ENCODE data around the gene GPR137.
"Not testable (repeated sequence)": the region's sequence is repeated elsewhere in the genome, so short reads cannot be mapped to it uniquely, and the experiment has no call there.

The GPR137 gene

DNA sequence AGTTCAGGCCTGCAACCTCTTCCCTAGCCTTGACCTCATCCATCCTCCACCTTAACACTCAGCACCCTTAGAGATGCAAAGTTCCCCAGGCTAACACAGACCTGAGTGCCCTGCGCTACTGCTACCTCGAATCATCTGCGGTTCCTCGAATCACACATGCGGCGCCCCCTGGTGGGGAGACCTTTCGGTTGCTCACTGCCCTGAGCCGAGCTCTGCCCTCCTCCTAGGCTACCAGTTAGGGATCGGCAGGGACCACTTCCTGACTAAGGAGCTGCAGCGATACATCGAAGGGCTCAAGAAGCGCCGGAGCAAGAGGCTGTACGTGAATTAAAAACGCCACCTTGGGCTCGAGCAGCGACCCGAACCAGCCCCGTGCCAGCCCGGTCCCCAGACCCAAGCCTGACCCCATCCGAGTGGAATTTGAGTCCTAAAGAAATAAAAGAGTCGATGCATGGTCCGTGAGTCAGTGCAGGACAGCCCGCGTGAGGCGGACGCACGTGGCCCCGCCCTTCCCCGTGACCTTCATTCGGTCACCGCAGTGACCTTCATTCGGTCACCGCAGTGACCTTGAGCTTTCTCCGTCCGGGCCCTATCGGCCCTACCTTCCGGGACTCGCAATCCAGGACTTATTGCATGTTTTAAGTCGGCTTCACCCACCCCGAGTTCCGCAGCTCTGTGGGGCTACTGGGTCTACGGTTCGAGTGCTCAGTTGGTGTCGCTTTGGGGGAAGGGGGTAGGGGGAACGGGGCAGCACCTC lies 18.8 kb downstream of the GPR137 start:
- TF ChIP-seq, protein P1, sequence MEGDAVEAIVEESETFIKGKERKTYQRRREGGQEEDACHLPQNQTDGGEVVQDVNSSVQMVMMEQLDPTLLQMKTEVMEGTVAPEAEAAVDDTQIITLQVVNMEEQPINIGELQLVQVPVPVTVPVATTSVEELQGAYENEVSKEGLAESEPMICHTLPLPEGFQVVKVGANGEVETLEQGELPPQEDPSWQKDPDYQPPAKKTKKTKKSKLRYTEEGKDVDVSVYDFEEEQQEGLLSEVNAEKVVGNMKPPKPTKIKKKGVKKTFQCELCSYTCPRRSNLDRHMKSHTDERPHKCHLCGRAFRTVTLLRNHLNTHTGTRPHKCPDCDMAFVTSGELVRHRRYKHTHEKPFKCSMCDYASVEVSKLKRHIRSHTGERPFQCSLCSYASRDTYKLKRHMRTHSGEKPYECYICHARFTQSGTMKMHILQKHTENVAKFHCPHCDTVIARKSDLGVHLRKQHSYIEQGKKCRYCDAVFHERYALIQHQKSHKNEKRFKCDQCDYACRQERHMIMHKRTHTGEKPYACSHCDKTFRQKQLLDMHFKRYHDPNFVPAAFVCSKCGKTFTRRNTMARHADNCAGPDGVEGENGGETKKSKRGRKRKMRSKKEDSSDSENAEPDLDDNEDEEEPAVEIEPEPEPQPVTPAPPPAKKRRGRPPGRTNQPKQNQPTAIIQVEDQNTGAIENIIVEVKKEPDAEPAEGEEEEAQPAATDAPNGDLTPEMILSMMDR (IDR thresholded peaks at IDR 0.05; ENCODE audit: borderline replicate concordance, control extremely low read depth, extremely low read depth, insufficient read depth, missing control alignments) = peak; percentile 88
- DNase-seq (ENCODE audit: low spot score) = peak; percentile 88
- in situ Hi-C loops (cut with MboI; ENCODE audit: low sequenced_read_pairs, unreplicated experiment) = no loop called here

DNA sequence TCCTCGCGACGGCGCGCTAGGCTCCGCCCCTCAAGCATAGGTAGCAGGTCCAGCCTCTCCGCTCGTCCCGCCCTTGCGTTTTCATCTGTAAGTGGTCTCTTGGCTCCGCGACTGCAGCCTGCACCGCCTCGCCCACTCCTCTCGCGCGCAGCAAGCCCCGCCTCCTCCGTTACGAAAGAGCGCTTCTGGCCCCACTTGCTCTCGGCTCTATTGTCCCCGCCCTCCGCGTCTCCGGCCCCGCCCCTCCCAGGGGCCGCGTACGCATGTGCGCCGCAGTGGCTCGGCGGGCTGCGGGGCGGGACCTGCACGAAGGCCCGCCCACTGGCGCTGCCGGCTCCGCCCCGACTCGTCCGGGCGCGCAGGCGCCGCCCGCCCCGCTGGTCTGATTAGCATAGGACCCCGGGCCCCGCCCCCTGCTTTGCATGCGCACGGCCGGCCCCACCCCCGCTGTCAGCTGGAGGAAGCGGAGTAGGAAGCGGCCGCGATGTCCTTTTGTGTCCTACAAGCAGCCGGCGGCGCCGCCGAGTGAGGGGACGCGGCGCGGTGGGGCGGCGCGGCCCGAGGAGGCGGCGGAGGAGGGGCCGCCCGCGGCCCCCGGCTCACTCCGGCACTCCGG lies 19.5 kb downstream of the GPR137 start, which contains the start of gene ESRRA:
Gene ESRRA, plus strand, starts transcription at position 450 of the 616 bp plus-strand sequence. CDS start 1,656 bp downstream, outside the sequence.
- peak; percentile 100 for DNase-seq (ENCODE audit: low spot score)
- in situ Hi-C loops (cut with MboI; ENCODE audit: low sequenced_read_pairs, unreplicated experiment) = no loop called here
- TF ChIP-seq, protein P1 (IDR thresholded peaks at IDR 0.05; ENCODE audit: borderline replicate concordance, control extremely low read depth, extremely low read depth, insufficient read depth, missing control alignments) = no peak

DNA sequence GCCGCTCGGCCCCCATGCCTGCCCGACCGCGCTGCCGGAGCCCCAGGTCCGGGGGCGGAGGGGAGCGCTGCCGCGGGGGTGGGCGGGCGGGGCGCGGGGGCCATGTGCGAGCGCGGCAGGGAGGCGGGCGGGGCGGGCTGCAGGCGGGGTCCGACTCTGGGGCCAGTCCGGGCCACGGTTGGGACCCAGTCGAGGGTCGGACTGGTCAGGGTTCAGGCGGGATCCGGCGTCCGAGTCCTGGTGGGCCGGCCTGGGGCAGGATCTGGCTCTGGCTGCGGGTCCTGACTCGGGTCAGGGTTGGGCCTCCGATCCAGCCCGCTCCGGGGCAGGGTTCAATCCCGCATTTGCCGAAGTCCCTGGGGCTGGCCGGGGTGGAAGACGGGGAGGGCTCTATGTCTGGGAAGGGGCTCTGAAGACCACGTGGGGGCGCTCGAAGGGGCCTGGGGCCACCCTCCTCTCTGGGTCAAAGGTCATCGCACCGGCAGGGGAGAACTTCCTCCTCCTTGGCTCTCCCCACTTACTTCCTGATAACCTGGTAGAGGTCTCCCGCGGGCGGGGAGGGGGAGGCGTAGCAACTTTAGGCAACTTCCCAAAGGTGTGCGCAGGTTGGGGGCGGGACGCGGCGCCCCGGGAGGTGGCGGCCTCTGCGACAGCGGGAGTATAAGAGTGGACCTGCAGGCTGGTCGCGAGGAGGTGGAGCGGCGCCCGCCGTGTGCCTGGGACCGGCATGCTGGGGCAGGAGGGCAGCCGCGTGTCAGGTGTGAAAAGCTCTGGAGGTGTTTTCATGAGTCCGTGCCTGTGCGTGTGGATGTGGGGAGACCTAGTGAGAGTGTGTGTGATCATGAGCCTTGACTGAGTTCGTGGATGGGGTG lies 20.3 kb downstream of the GPR137 start:
- DNase-seq (ENCODE audit: low spot score) = no peak
- in situ Hi-C loops (cut with MboI; ENCODE audit: low sequenced_read_pairs, unreplicated experiment) = no loop called here

DNA sequence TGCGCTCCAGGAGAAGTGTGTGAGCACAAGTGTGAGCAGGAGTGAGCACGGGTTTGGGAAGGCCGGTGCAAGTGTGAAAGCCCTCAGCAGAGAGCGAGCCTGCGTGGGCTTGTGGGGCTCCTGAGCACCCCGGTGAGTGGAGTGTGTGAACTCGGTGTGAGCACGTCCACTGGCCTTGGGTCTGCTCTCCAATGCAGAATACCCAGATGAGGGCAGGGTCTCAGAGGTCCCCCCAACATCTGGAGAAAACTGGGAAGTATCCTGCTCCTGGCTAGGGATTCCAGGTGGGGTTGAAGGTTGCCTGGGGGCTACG lies 20.9 kb downstream of the GPR137 start:
- in situ Hi-C loops (cut with MboI; ENCODE audit: low sequenced_read_pairs, unreplicated experiment) = no loop called here

More for the DNA sequence above, 20.3 kb downstream of the GPR137 start:
- TF ChIP-seq, protein P1 (IDR thresholded peaks at IDR 0.05; ENCODE audit: borderline replicate concordance, control extremely low read depth, extremely low read depth, insufficient read depth, missing control alignments) = peak; percentile 43

DNA sequence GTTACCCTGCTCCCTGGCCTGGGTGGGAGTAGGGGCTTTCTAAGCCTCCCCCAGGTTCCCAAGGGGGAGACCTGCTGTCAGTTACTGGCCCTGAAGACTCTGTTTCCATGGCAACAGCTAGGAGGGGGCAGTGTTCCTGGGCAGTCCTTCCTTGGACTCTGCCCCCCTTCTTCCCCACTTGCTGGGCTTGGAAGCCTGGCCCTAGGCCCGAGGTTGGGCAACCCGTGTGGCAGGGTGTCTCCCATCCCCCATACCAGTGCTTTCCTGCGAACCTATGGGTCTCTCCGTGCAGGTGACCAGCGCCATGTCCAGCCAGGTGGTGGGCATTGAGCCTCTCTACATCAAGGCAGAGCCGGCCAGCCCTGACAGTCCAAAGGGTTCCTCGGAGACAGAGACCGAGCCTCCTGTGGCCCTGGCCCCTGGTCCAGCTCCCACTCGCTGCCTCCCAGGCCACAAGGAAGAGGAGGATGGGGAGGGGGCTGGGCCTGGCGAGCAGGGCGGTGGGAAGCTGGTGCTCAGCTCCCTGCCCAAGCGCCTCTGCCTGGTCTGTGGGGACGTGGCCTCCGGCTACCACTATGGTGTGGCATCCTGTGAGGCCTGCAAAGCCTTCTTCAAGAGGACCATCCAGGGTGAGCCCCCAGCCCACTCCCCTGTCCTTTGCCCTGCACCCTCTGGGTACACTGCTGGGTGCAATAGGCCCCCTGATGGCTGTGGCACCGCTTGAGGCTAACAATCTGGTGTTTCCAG lies 21.4 kb downstream of the GPR137 start:
- in situ Hi-C loops (cut with MboI; ENCODE audit: low sequenced_read_pairs, unreplicated experiment) = no loop called here

More for the DNA sequence above, 20.9 kb downstream of the GPR137 start:
- TF ChIP-seq, protein P1 (IDR thresholded peaks at IDR 0.05; ENCODE audit: borderline replicate concordance, control extremely low read depth, extremely low read depth, insufficient read depth, missing control alignments) = no peak
- DNase-seq (ENCODE audit: low spot score) = no peak

DNA sequence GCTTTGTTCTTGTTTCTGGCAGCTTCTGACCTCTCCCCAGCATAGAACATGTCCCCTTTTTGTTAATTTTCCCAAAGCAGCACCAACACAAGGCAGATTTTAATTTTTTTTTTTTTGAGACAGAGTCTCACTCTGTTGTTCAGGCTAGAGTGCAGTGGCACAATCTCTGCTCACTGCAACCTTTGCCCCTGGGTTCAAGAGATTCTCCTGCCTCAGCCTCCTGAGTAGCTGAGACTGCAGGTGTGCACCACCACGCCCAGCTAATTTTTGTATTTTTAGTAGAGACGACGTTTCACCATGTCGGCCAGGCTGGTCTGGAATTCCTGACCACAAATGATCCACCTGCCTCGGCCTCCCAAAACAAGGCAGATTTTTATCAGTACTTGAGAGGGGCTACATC lies 22.1 kb downstream of the GPR137 start:
- in situ Hi-C loops (cut with MboI; ENCODE audit: low sequenced_read_pairs, unreplicated experiment) = not testable (repeated sequence)

More for the DNA sequence above, 21.4 kb downstream of the GPR137 start:
- DNase-seq (ENCODE audit: low spot score) = no peak
- TF ChIP-seq, protein P1 (IDR thresholded peaks at IDR 0.05; ENCODE audit: borderline replicate concordance, control extremely low read depth, extremely low read depth, insufficient read depth, missing control alignments) = no peak

More for the DNA sequence above, 22.1 kb downstream of the GPR137 start:
- not testable (repeated sequence) for DNase-seq (ENCODE audit: low spot score)
